Sigmoid colon (tissue), 7 donors: ENCODE results near the gene CFAP300. TPM values are rescaled to one million over a fixed set of nuclear protein-coding genes. Genes with fewer than 3 reads are reported as not detected.

Source experiments
- DNase-seq: peaks from one replicate; pipeline ENCODE4 v3.0.0-alpha.2; 2019
- H3K27ac ChIP-seq, 4 donors: fragments of 200-600 bp; sonication (generic); one replicate each; pipeline ENCODE4 v1.5.1; 2016 to 2019; ENCODE audit warnings: mild to moderate bottlenecking in 1 of 4
- H3K27me3 ChIP-seq, 3 donors: fragments of 200-600 bp; sonication (generic); one replicate each; pipeline ENCODE4 v1.5.1; 2019; ENCODE audit warnings: mild to moderate bottlenecking in 1 of 3
- H3K36me3 ChIP-seq, 4 donors: fragments of 200-600 bp; sonication (generic); one replicate each; pipeline ENCODE4 v1.5.1; 2016 to 2019
- H3K4me1 ChIP-seq, 4 donors: fragments of 200-600 bp; sonication (generic); one replicate each; pipeline ENCODE4 v1.5.1; 2017 to 2019
- H3K4me3 ChIP-seq, 4 donors: fragments of 200-600 bp; sonication (generic); one replicate each; pipeline ENCODE4 v1.5.1; 2017 to 2019; ENCODE audit warnings: mild to moderate bottlenecking in 2 of 4, moderate library complexity in 1 of 4
- H3K9me3 ChIP-seq, 4 donors: fragments of 200-600 bp in 3 of 4; sonication (generic) in 3 of 4; one replicate each; pipeline versions ENCODE4 v1.5.1 to v1.6.1; 2013 to 2019
- CTCF ChIP-seq, 4 experiments: fragments of 450-650 bp in 3 of 4; fragments of 200-600 bp in 1 of 4; IDR thresholded peaks; one replicate each; pipeline ENCODE4 v1.5.1; 2016 to 2019; ENCODE audit warnings: antibody characterized with exemption in 4 of 4, mild to moderate bottlenecking in 3 of 4, moderate library complexity in 2 of 4
- EP300 ChIP-seq, 4 donors: sonication (generic); formaldehyde crosslinking; IDR thresholded peaks; one replicate each; pipeline ENCODE4 v1.6.1; 2017; ENCODE audit warnings: antibody characterized with exemption in 4 of 4
- POLR2A ChIP-seq, 2 donors: fragments of 450-650 bp; IDR thresholded peaks; one replicate each; pipeline ENCODE4 v1.6.1; 2016; ENCODE audit warnings: antibody characterized with exemption in 2 of 2, mild to moderate bottlenecking in 2 of 2, moderate library complexity in 2 of 2
- POLR2AphosphoS5 ChIP-seq, 4 donors: sonication (generic); formaldehyde crosslinking; IDR thresholded peaks; one replicate each; pipeline ENCODE4 v1.6.1; 2017; ENCODE audit warnings: antibody characterized with exemption in 4 of 4
- WGBS, 2 donors: extraction: QIAGEN DNeasy Blood & Tissue Kit; methylation state at CpG; one replicate each; pipeline ENCODE4 v1.1.7; 2013; 5-methylcytosine and 5-hydroxymethylcytosine counted together
- intact Hi-C: fragments of 100-400 bp; cut with DNase I; formaldehyde crosslinking; loops from one replicate; pipeline ENCODE4 v1.15.1; 2023
- polyA plus RNA-seq, 3 donors: library from polyadenylated mRNA; stranded (reverse); fragments of 200-250 nt; gene quantifications; one replicate each; pipeline ENCODE4 v1.2.3, GENCODE V29; 2013
- total RNA-seq, 4 donors: library from RNA; depleted of rRNA; stranded (reverse); fragments of >200 nt; gene quantifications; one replicate each; pipeline ENCODE4 v1.1.0, GENCODE V29; 2016
- donor health status: healthy with polysubstance abuse.
- donor health status: Bipolar disorder and iron deficiency.
- donor health status: healthy.

CFAP300 gene
- total RNA-seq (10 to 100 TPM in 1 of 4 donors, 1 to 10 TPM in 3; 2.0 to 15.0 (median 4.0) TPM), polyA plus RNA-seq (1 to 10 TPM in 1 of 3 donors, under 1 TPM in 1, not detected in 1; 0.76 to 1.6 TPM)

GRCh38 chr11:102047305-102047924 is at the start of gene CFAP300:
Gene CFAP300 (plus strand): TSS chr11:102047437. CDS start chr11:102047471, 34 bp downstream.
- H3K4me1 ChIP-seq = peaks cover 0 to 10% (median 5%) of the 10 kb centered on the region in 4 donors
- H3K27me3 ChIP-seq = no peaks in the 10 kb centered on the region
- peak within 1 kb of the TSS; percentile 61 to 78 (median 67) for H3K27ac ChIP-seq
- 2 to 3% methylated on average over 45 of the region's 45 CpGs for WGBS, 2 donors
- TF ChIP-seq POLR2AphosphoS5 (IDR thresholded peaks at IDR 0.05) (peak in 3 of 4 donors; percentile 35 to 59 (median 46)), CTCF (IDR thresholded peaks at IDR 0.05) (no peak)
- DNase-seq = peak; percentile 94
- intact Hi-C loops = loop anchor here (5.0 kb wide), 2 partner anchors 65 to 220 kb away; partner anchors contain the start of gene YAP1
- H3K4me3 ChIP-seq = peak within 1 kb of the TSS; percentile 46 to 62 (median 58)
- H3K36me3 ChIP-seq = no peaks in the 10 kb centered on the region
- H3K9me3 ChIP-seq = no peaks in the 10 kb centered on the region

GRCh38 chr11:102001657-102002338 is 45.4 kb upstream of the CFAP300 start:
- Histone ChIP-seq H3K36me3 (peaks cover 0 to 16% (median 0%) of the 10 kb centered on the region in 4 donors), H3K9me3 (no peaks in the 10 kb centered on the region), H3K27me3 (no peaks in the 10 kb centered on the region), H3K27ac (no peak overlapping the region), H3K4me1 (no peaks in the 10 kb centered on the region), H3K4me3 (no peak overlapping the region)
- TF ChIP-seq CTCF (IDR thresholded peaks at IDR 0.05) (no peak), POLR2A (IDR thresholded peaks at IDR 0.05) (no peak), POLR2AphosphoS5 (IDR thresholded peaks at IDR 0.05) (no peak), EP300 (IDR thresholded peaks at IDR 0.05) (no peak)
- DNase-seq = no peak
- 92 to 94% methylated on average over 3 of the region's 3 CpGs for WGBS, 2 donors
- intact Hi-C loops = no loop called here

- Histone ChIP-seq H3K36me3 (peaks cover 0 to under 1% (median 0%) of the 10 kb centered on the region in 4 donors), H3K4me1 (peaks cover 0 to 5% (median 2%) of the 10 kb centered on the region in 4 donors), H3K27me3 (no peaks in the 10 kb centered on the region), H3K4me3 (no peak overlapping the region), H3K27ac (no peak overlapping the region), H3K9me3 (no peaks in the 10 kb centered on the region)
- no peak for DNase-seq
- intact Hi-C loops = no loop called here
- TF ChIP-seq EP300 (IDR thresholded peaks at IDR 0.05) (no peak), CTCF (IDR thresholded peaks at IDR 0.05) (no peak), POLR2A (IDR thresholded peaks at IDR 0.05) (no peak)
Observed at GRCh38 chr11:102004220-102004619, 43.0 kb upstream of the CFAP300 start.

- intact Hi-C loops = loop anchor here (5.0 kb wide), 1 partner anchor 93 kb away; no protein-coding TSS in a partner anchor
- DNase-seq = no peak
- Histone ChIP-seq H3K4me1 (peaks cover 0 to 5% (median 2%) of the 10 kb centered on the region in 4 donors), H3K9me3 (no peaks in the 10 kb centered on the region), H3K36me3 (no peaks in the 10 kb centered on the region), H3K4me3 (no peak overlapping the region), H3K27ac (no peak overlapping the region), H3K27me3 (no peaks in the 10 kb centered on the region)
- TF ChIP-seq EP300 (IDR thresholded peaks at IDR 0.05) = no peak
- no peak for TF ChIP-seq CTCF (IDR thresholded peaks at IDR 0.05)
- TF ChIP-seq POLR2A (IDR thresholded peaks at IDR 0.05) = no peak
- no peak for TF ChIP-seq POLR2AphosphoS5 (IDR thresholded peaks at IDR 0.05)
- 75 to 79% methylated on average over 4 of the region's 4 CpGs for WGBS, 2 donors
Observed at GRCh38 chr11:102005306-102005705, 41.9 kb upstream of the CFAP300 start.
